Astrocyte of the spinal cord (primary cell): ENCODE data around the gene PRR14L.
"Not testable (repeated sequence)": the region's sequence is repeated elsewhere in the genome, so short reads cannot be mapped to it uniquely, and the experiment has no call there.

Experiments used
- DNase-seq: peaks from one replicate; pipeline ENCODE4 v3.0.0; 2011; ENCODE audit warnings: low read depth, low spot score
- H3K4me3 ChIP-seq: 2 replicates; pipeline ENCODE4 v1.5.1; 2011; ENCODE audit warnings: low read depth, mild to moderate bottlenecking, low read length, moderate library complexity
- CTCF ChIP-seq: IDR thresholded peaks from 2 replicates; pipeline ENCODE4 v1.5.1; 2012; ENCODE audit warnings: low read depth, mild to moderate bottlenecking, low read length, inconsistent platforms
- in situ Hi-C: cut with HindIII; loops from 2 replicates; pipeline ENCODE4 v1.10.0; 2017; ENCODE audit warnings: low sequenced_read_pairs

PRR14L gene

GRCh38 chr22:31742115-31742514 lies 7.8 kb downstream of the PRR14L start:
- in situ Hi-C loops: no loop called here
- no peak overlapping the region for H3K4me3 ChIP-seq
- no peak for TF ChIP-seq CTCF
- no peak for DNase-seq

- in situ Hi-C loops, H3K4me3 ChIP-seq, DNase-seq: not testable (repeated sequence)
Measured at GRCh38 chr22:31740314-31740713, 9.6 kb downstream of the PRR14L start.

- in situ Hi-C loops: no loop called here
- no peak for TF ChIP-seq CTCF
- H3K4me3 ChIP-seq: no peak overlapping the region
- no peak for DNase-seq
Measured at GRCh38 chr22:31739795-31740201, 10.1 kb downstream of the PRR14L start.

- no peak for DNase-seq
- in situ Hi-C loops: no loop called here
- no peak overlapping the region for H3K4me3 ChIP-seq
- TF ChIP-seq CTCF: no peak
Measured at GRCh38 chr22:31738566-31738965, 11.4 kb downstream of the PRR14L start.

GRCh38 chr22:31737932-31738331 lies 12.0 kb downstream of the PRR14L start:
- in situ Hi-C loops: no loop called here
- DNase-seq: no peak
- no peak overlapping the region for H3K4me3 ChIP-seq
- TF ChIP-seq CTCF: no peak

GRCh38 chr22:31736458-31736857 lies 13.5 kb downstream of the PRR14L start:
- in situ Hi-C loops: no loop called here
- no peak overlapping the region for H3K4me3 ChIP-seq
- no peak for TF ChIP-seq CTCF
- DNase-seq: no peak

GRCh38 chr22:31734512-31734911 lies 15.4 kb downstream of the PRR14L start:
- in situ Hi-C loops: no loop called here
- no peak for TF ChIP-seq CTCF
- DNase-seq: peak; percentile 61
- no peak overlapping the region for H3K4me3 ChIP-seq
